Left ventricle myocardium superior (tissue), 1 donor: ENCODE results near the gene CD63. TPM values are rescaled to one million over a fixed set of nuclear protein-coding genes. Genes with fewer than 3 reads are reported as not detected.

Experiments used
- ATAC-seq: fragments of 200-7000 bp; cut with Tn5 transposase; one replicate; pipeline ENCODE4 v1.9.1; 2020; ENCODE audit warnings: mild to moderate bottlenecking, moderate library complexity
- DNase-seq: peaks from one replicate; pipeline ENCODE4 v3.0.0-alpha.2; 2020
- intact Hi-C: fragments of 100-400 bp; cut with micrococcal nuclease; formaldehyde crosslinking; loops from one replicate; pipeline ENCODE4 v1.11.0; 2022
- total RNA-seq: library from RNA; stranded (reverse); fragmentation: NEBNext Ultra II Directional; extraction: Animal tissue kit (Norgen Biotek cat#: 25700); gene quantifications from one replicate; pipeline ENCODE4 v1.2.1, GENCODE V29; 2021
- donor health status: DM: no; HTN: yes; CAD: no; lungs with severe emphysema.

The CD63 gene
- total RNA-seq, 1 donor from 2014 or later: 733 TPM

DNA sequence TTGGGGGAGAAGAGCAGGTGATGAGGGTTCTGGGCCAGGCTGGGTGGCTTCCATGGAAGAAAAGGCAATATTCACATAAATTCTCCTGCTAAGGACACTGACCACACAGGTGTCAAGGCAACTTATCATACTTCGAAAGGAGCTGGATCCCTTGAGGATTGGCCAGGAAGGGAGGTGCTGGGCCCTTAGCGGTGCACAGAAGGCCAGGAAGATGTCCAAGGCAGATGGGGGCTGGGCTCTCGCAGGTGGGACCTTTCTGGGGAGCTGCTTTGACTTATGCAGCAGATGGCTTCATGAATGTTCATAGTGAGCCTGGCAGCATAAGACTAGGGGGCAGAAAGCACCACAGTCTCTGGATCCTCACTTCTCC is 3.9 kb downstream of the CD63 start:
- ATAC-seq (no peak), DNase-seq (no peak)
- intact Hi-C loops: no loop called here

- intact Hi-C loops: no loop called here
- DNase-seq: peak; percentile 80
- ATAC-seq: no peak
Measured at GRCh38 chr12:55724226-55724939, 4.4 kb downstream of the CD63 start.

DNA sequence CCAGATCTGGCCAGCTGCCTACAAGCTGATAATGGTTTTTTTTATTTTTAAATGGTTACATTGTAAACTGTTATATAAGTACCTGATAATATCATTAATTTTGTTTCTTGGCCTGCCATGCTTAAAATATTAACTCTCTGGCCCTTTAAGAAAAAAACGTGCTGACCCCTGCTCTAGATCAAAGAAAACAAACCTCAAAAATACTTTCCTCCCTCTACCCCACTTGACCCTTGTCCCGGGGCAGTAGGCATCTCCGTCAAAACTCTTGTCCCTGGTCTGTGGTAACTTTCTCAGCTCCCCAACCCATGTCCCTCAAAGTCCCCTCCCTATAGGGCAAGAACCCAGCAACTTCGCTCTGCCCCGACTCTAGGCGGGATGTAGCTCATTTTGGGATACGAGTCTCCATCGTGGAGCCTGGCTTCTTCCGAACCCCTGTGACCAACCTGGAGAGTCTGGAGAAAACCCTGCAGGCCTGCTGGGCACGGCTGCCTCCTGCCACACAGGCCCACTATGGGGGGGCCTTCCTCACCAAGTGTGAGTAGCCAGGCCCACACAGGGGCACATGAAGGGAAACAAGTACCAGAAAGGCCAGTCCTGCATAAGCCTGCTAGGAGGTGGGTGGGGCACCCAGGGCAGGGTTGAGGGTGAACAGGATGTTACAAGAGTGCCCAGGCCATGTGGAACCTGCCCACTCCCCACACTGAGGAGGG is 5.1 kb downstream of the CD63 start:
- DNase-seq (no peak), ATAC-seq (no peak)
- intact Hi-C loops: no loop called here

GRCh38 chr12:55722948-55723347 is 5.9 kb downstream of the CD63 start:
- DNase-seq (no peak), ATAC-seq (no peak)
- intact Hi-C loops: no loop called here

GRCh38 chr12:55721601-55722213 is 7.1 kb downstream of the CD63 start:
- DNase-seq (no peak), ATAC-seq (no peak)
- intact Hi-C loops: no loop called here

DNA sequence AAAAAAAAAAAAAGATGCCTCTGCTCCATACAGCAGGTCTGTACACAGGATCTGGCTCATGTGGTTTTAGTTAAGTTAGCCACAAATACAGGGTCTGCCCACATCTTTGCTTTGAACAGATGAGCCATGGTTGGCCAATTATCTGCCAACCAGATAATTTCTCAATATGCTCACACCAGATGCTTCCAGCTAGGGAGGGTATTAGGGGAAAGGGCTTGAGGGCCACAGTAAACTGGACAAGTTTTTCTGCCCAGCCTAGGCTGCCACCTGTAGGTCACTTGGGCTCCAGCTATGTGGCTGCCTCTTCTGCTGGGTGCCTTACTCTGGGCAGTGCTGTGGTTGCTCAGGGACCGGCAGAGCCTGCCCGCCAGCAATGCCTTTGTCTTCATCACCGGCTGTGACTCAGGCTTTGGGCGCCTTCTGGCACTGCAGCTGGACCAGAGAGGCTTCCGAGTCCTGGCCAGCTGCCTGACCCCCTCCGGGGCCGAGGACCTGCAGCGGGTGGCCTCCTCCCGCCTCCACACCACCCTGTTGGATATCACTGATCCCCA is 7.8 kb downstream of the CD63 start:
- DNase-seq (peak; percentile 67), ATAC-seq (peak; percentile 58)
- intact Hi-C loops: no loop called here

- DNase-seq (peak; percentile 76), ATAC-seq (peak; percentile 67)
- intact Hi-C loops: no loop called here
Measured at GRCh38 chr12:55720071-55720564, 8.7 kb downstream of the CD63 start, which contains the start of gene RDH5. RDH5 (plus strand) TSS chr12:55720393; CDS start chr12:55721185, 792 bp downstream.

GRCh38 chr12:55719371-55719770 is 9.4 kb downstream of the CD63 start:
- intact Hi-C loops: no loop called here
- no peak for DNase-seq
- no peak for ATAC-seq

DNA sequence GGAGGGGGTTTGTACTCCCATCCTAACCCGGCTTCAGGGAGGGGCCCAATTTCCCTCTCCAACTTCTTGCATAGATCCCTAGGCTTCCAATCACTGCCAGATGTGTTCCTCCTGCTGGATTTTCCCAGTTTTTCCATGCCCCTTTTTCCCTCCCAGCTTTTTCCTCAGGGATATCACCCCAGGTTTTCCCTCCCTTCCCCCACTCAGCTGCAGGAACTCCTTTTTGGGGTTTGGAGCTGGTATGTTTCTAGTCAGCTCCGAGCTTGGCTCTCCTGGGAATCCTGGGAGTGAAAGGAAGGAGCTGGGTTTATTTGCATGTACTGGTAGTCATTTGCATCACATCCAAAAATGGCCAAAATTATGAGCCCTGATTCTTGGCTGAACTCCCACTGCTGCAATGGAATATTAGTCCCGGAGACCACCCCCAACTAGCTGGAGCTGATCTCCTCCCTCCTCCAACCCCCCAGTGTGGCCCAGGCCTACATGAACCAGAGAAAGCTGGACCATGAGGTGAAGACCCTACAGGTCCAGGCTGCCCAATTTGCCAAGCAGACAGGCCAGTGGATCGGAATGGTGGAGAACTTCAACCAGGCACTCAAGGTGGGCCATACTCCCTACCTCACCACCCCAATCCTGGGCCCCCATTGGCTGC is 10.1 kb downstream of the CD63 start:
- ATAC-seq (no peak), DNase-seq (no peak)
- intact Hi-C loops: no loop called here

GRCh38 chr12:55718015-55718414 is 10.8 kb downstream of the CD63 start:
- DNase-seq: no peak
- ATAC-seq: no peak
- intact Hi-C loops: no loop called here

- DNase-seq (no peak), ATAC-seq (no peak)
- intact Hi-C loops: no loop called here
Measured at GRCh38 chr12:55717011-55718007, 11.5 kb downstream of the CD63 start.

DNA sequence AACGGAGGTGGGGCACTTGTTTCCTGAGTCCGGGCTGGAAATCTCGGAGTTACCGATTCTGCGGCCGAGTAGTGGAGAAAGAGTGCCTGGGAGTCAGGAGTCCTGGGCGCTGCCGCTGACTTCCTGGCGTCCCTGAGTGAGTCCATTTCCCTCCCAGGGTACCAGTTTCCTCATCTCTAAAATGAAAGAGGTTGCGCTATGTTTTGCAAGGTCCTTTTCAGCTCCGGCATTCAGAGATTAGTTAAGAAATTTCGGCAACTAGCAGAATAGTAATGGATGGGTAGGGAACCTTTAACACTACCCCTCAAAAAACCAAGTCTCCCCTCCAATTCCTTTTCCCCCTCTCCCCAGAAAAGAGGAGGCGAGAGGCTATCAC is 12.2 kb downstream of the CD63 start:
- ATAC-seq (no peak), DNase-seq (no peak)
- intact Hi-C loops: no loop called here

DNA sequence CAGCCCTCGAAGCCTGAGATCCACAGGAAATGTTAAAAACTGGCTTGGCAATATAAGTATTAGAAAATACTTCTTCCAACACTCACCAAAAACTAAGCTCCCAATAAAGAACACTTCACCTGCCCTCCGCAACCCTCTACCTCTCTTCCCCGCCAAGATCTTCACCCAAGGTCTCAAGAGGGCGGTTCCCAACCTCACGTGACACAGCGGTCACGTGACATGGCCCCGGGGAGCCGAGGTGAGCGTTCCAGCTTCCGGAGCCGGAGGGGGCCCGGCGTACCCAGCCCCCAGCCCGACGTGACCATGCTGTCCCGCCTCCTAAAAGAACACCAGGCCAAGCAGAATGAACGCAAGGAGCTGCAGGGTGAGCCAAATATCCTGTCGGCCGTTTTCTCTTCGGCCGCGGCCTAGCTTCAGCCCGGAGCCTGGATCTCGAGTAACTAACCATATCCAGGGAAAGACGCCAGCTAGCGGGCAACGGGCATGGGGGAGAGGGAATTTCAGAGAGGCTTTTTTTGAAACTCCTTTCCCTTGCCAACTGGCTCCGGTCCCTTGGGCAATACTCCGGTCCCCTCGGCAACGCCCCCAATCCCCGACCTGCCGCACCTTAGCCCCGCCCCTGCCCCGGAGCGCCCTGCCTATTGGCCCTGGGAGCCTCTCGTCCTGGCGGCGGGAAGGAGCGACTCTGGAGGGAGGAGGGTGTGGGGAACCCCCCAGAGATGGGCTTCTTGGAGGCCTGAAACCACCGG is 12.8 kb downstream of the CD63 start, which contains the start of gene BLOC1S1:
BLOC1S1 (plus strand) TSS at position 214 of the 749 bp plus-strand sequence; CDS start at position 220, 6 bp downstream.
- DNase-seq: peak; percentile 96
- intact Hi-C loops: no loop called here
- ATAC-seq: peak; percentile 62

GRCh38 chr12:55715169-55715764 is 13.5 kb downstream of the CD63 start:
- ATAC-seq (no peak), DNase-seq (no peak)
- intact Hi-C loops: no loop called here

DNA sequence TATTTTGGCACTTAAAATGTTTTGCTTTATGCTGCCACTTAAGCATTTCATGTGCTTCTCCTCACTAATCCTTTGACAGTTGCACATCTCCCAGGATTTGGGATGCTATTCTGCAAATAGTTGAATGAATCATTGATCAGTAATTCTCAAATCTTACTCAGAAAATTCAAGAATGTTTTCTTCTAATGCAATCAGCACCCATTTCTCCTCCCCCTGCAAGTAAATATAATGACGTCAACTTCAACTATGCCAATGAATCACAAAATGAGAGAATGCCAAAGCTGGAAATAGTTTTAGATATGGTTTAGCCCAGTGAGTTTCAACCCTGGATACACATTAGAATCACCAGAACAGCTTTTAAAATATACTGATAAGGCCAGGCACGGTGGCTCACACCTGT is 15.1 kb downstream of the CD63 start:
- intact Hi-C loops: no loop called here
- ATAC-seq (no peak), DNase-seq (peak; percentile 6)

GRCh38 chr12:55712700-55713415 is 16.0 kb downstream of the CD63 start:
- ATAC-seq: peak; percentile 1
- intact Hi-C loops: no loop called here

More at GRCh38 chr12:55712700-55713415, 16.0 kb downstream of the CD63 start:
- DNase-seq: peak; percentile 27
